ENCODE data around the gene AKR1C2. TPM values are rescaled to one million over a fixed set of nuclear protein-coding genes. Genes with fewer than 3 reads are reported as not detected.
"Not testable (repeated sequence)": the region's sequence is repeated elsewhere in the genome, so short reads cannot be mapped to it uniquely, and the experiment has no call there.

Gene AKR1C2
- total RNA-seq, 1 donor from 2014 or later, result 0.41 TPM

DNA sequence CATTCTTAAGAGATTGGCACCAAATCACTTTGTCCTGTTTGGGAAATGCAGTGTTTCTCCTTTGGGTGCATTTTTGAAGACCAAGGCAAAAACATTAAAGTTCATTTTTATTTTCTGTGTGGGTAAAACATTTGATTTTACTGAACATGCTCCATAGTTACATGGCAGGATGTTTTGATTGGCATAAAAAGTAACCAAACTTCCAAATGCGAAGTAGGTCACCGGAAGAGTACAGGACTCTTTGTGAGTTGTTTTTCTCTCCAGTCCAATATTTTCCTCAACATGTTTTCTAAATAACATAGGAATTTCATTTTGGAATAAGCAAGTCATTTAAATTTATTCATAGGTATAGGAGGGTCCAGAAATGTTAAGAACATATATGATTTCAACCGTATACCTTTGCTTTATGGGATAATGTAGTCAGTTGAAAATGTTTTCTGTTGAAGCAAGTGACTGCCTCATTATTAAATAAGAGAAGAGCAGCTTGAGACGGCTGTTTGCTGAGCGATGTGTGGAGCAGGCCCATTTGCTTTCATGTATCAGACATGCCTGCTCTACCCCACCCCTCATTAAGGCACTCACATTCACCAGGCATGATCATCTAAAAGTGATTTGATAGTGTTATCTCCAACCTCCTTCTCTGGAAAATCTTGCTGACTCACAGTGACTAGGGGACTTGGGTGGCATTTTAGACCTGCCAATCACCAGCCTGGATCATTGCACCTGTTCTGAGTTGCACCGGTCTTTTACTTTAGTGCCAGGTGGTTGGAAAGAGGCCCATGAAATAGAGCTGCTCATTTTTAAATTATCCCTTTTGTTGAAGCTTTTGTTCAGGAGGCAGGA is 16.3 kb upstream of the AKR1C2 start:
- H3K4me3 Mint-ChIP-seq (ENCODE audit: unreplicated experiment); H3K4me1 ChIP-seq (ENCODE audit: insufficient read depth, low read length); H4K20me1 ChIP-seq (ENCODE audit: insufficient read depth, low read length); H3K9me3 ChIP-seq (ENCODE audit: insufficient read depth, low read depth, low read length); H3K4me1 Mint-ChIP-seq (ENCODE audit: low read depth, unreplicated experiment); H2AFZ ChIP-seq (ENCODE audit: low read depth, low read length); DNase-seq (ENCODE audit: low read depth); H3K27ac ChIP-seq (ENCODE audit: low read depth, low read length); H3K27ac Mint-ChIP-seq (ENCODE audit: unreplicated experiment); H3K9ac ChIP-seq (ENCODE audit: low read length); H3K9me3 Mint-ChIP-seq (ENCODE audit: unreplicated experiment); H3K4me2 ChIP-seq (ENCODE audit: low read length); H3K27me3 Mint-ChIP-seq (ENCODE audit: low read depth, unreplicated experiment); H3K36me3 ChIP-seq (ENCODE audit: insufficient read depth, low read length); FAIRE-seq; H3K4me3 ChIP-seq (ENCODE audit: insufficient read depth, low read depth, low read length); H3K36me3 Mint-ChIP-seq (ENCODE audit: low read depth, unreplicated experiment); H3K27me3 ChIP-seq (ENCODE audit: insufficient read depth, low read length); H3K79me2 ChIP-seq (ENCODE audit: insufficient read depth, low read length): not testable (repeated sequence)

DNA sequence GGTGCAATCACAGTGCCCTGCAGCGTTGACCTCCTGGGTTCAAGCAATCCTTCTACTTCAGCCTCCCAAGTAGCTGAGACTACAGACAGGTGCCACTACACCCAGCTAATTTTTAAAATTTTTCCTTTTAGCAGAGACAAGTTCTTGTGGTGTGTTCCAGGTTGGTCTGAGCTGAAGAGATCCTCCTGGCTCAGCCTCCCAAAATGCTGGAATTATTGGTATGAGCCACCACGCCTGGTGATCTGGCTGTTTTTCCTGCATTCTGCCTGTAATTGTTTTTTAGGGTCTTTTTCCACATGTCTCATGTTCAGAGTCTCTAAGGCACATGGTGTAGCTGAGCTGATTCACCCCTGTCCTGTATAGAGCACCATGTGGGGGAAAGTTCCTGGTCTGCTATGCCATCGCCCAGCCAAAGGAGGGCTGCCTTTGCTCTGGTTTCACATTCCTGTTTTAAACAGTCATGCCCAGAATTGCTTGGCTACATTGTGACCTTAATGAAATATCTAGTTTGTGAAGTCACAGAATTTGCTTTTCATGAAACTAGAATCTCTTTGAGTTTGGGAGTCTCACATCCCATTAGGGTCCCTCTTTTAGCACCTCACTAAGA is 15.1 kb upstream of the AKR1C2 start:
- not testable (repeated sequence) for H3K27ac ChIP-seq (ENCODE audit: low read depth, low read length); H3K36me3 ChIP-seq (ENCODE audit: insufficient read depth, low read length); H3K79me2 ChIP-seq (ENCODE audit: insufficient read depth, low read length); H3K9me3 Mint-ChIP-seq (ENCODE audit: unreplicated experiment); H2AFZ ChIP-seq (ENCODE audit: low read depth, low read length); H3K4me2 ChIP-seq (ENCODE audit: low read length); H3K9ac ChIP-seq (ENCODE audit: low read length); H3K9me3 ChIP-seq (ENCODE audit: insufficient read depth, low read depth, low read length); H3K4me1 ChIP-seq (ENCODE audit: insufficient read depth, low read length); H3K4me1 Mint-ChIP-seq (ENCODE audit: low read depth, unreplicated experiment); FAIRE-seq; H3K4me3 ChIP-seq (ENCODE audit: insufficient read depth, low read depth, low read length); H3K4me3 Mint-ChIP-seq (ENCODE audit: unreplicated experiment); H3K27me3 ChIP-seq (ENCODE audit: insufficient read depth, low read length); H3K36me3 Mint-ChIP-seq (ENCODE audit: low read depth, unreplicated experiment); H4K20me1 ChIP-seq (ENCODE audit: insufficient read depth, low read length); H3K27me3 Mint-ChIP-seq (ENCODE audit: low read depth, unreplicated experiment)
- peak; percentile 49 for DNase-seq (ENCODE audit: low read depth)
- TF ChIP-seq CTCF (IDR thresholded peaks at IDR 0.05; ENCODE audit: insufficient read depth, low read depth, low read length), result peak; percentile 5
- H3K27ac Mint-ChIP-seq (ENCODE audit: unreplicated experiment), result peak overlapping the region; percentile 20

- no peak overlapping the region for H3K4me2 ChIP-seq (ENCODE audit: low read length)
- Mint-ChIP-seq H3K4me3 (ENCODE audit: unreplicated experiment) (no peak overlapping the region), H3K36me3 (ENCODE audit: low read depth, unreplicated experiment) (no peaks in the 10 kb centered on the region), H3K9me3 (ENCODE audit: unreplicated experiment) (no peaks in the 10 kb centered on the region), H3K27me3 (ENCODE audit: low read depth, unreplicated experiment) (no peaks in the 10 kb centered on the region), H3K4me1 (ENCODE audit: low read depth, unreplicated experiment) (peaks cover 10% of the 10 kb centered on the region), H3K27ac (ENCODE audit: unreplicated experiment) (no peak overlapping the region)
- H3K36me3 ChIP-seq (ENCODE audit: insufficient read depth, low read length), result no peaks in the 10 kb centered on the region
- no peak overlapping the region for H2AFZ ChIP-seq (ENCODE audit: low read depth, low read length)
- H3K9me3 ChIP-seq (ENCODE audit: insufficient read depth, low read depth, low read length), result no peaks in the 10 kb centered on the region
- H3K79me2 ChIP-seq (ENCODE audit: insufficient read depth, low read length), result no peaks in the 10 kb centered on the region
- no peak overlapping the region for H3K4me3 ChIP-seq (ENCODE audit: insufficient read depth, low read depth, low read length)
- no peaks in the 10 kb centered on the region for H3K4me1 ChIP-seq (ENCODE audit: insufficient read depth, low read length)
- FAIRE-seq (no peak), DNase-seq (ENCODE audit: low read depth) (no peak)
- TF ChIP-seq EZH2 (IDR thresholded peaks at IDR 0.05; ENCODE audit: insufficient read depth, low read length), result no peak
- TF ChIP-seq CTCF (IDR thresholded peaks at IDR 0.05; ENCODE audit: insufficient read depth, low read depth, low read length), result no peak
- no peaks in the 10 kb centered on the region for H3K27me3 ChIP-seq (ENCODE audit: insufficient read depth, low read length)
- no peak overlapping the region for H3K9ac ChIP-seq (ENCODE audit: low read length)
- no peak overlapping the region for H3K27ac ChIP-seq (ENCODE audit: low read depth, low read length)
- no peaks in the 10 kb centered on the region for H4K20me1 ChIP-seq (ENCODE audit: insufficient read depth, low read length)
Measured at GRCh38 chr10:5018134-5018533, 14.5 kb upstream of the AKR1C2 start.
